ENCODE measurements around the gene TMEM121. TPM values are rescaled to one million over a fixed set of nuclear protein-coding genes. Genes with fewer than 3 reads are reported as not detected.

Gene TMEM121
- total and polyA plus RNA-seq, 2 of the 4 experiments (the other 2 are of a cell fraction), result 2.7 to 6.3 TPM

DNA sequence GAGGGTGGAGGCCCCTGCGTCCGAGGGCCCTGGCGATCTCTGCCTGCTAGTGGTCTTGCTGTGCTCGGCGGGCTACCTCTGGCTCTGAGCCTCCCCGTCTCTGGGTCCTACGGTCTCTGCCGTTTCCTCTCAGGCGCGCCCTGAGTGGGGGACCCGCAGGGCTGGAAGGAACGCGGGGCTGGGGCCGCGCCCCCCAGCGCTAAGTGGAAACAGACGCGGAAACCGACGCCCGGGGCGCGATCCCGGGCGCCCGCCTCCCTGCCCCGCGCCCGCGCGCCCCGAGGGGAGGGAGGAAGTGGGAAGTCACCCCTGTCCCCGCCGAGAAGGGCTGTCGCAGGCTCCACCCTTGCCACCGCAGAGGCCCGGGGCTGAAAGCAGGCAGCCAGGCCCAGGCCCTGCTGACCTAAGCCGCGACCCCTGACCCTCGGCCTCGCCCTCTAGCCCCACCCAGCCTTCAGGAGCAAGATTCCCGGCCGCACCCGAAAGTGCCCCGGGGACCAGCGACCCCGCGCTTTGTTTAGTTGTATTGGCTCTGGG, 38.9 kb upstream of the TMEM121 start:
- peaks cover 6% of the 10 kb centered on the region; the same call in 1 of the 2 replicates for H4K20me1 ChIP-seq (ENCODE audit: insufficient read depth, low read length)
- H3K4me3 ChIP-seq (ENCODE audit: insufficient read depth, low read depth, low read length), result no peak overlapping the region
- BruUV-seq (replicated peaks), result no TSS peak
- no peak overlapping the region for H2BK5ac ChIP-seq (ENCODE audit: low read depth, low read length, poor library complexity, severe bottlenecking)
- H3K4me2 ChIP-seq (ENCODE audit: low read depth, low read length), result no peak overlapping the region
- 22% methylated on average over 11 of the region's 48 CpGs; no CpG with 5 or more reads in 1 of the 2 experiments for whole genome bisulfite sequencing, 2 experiments (ENCODE audit: extremely low coverage in 2 of 2, insufficient read length in 1 of 2)
- H3K56ac ChIP-seq (ENCODE audit: extremely low read depth, insufficient read depth, low read length), result no peak overlapping the region
- H3K27me3 ChIP-seq (ENCODE audit: control insufficient read depth, insufficient read depth, low read length), result peaks cover 25% of the 10 kb centered on the region; the same call in 1 of the 2 replicates
- in situ Hi-C loops (cut with MboI; ENCODE audit: low sequenced_read_pairs) (no loop called here), dilution Hi-C loops (cut with HindIII; ENCODE audit: low sequenced_read_pairs, unreplicated experiment) (no loop called here), intact Hi-C loops (cut with micrococcal nuclease) (no loop called here)
- ChIA-PET CTCF (no interaction called here), POLR2A (ENCODE audit: unreplicated experiment) (no interaction called here)
- DNase-seq (no peak), ATAC-seq (ENCODE audit: low read depth) (no peak)
- H4K91ac ChIP-seq (ENCODE audit: insufficient read depth, low read depth, low read length), result no peak overlapping the region
- no peak overlapping the region for H4K8ac ChIP-seq (ENCODE audit: low read depth in 2 of 2, low read length in 2 of 2)
- no peak overlapping the region for H3K18ac ChIP-seq (ENCODE audit: low read depth, low read length)
- H2BK15ac ChIP-seq (ENCODE audit: low read depth, low read length), result no peak overlapping the region
- no peak overlapping the region for H3K23ac ChIP-seq (ENCODE audit: low read depth, low read length)
- no peaks in the 10 kb centered on the region for H3K36me3 ChIP-seq (ENCODE audit: control insufficient read depth, insufficient read depth, low read length)
- H2AK5ac ChIP-seq (ENCODE audit: low read depth, low read length), result no peak overlapping the region
- peaks cover 6% of the 10 kb centered on the region; the same call in 1 of the 2 replicates for H3K9me1 ChIP-seq (ENCODE audit: insufficient read depth, low read length)
- H3K27ac ChIP-seq (ENCODE audit: insufficient read depth, low read length), result no peak overlapping the region
- H2AFZ ChIP-seq (replicated peaks; ENCODE audit: low read length, poor library complexity), result no peak overlapping the region
- H2AK9ac ChIP-seq (replicated peaks; ENCODE audit: low read depth, low read length, poor library complexity), result no peak overlapping the region
- no peak overlapping the region for H3K4ac ChIP-seq (ENCODE audit: low read depth, low read length)
- no peaks in the 10 kb centered on the region for H3K9me3 ChIP-seq (ENCODE audit: control insufficient read depth, insufficient read depth, low read length)
- no peak overlapping the region for H4K5ac ChIP-seq (ENCODE audit: low read depth, low read length)
- H3K79me1 ChIP-seq (ENCODE audit: low read depth in 1 of 2, low read length in 2 of 2), result peaks cover 0 to 5% of the 10 kb centered on the region in 2 experiments; a peak in 1 of 4 replicates
- no peak overlapping the region for H2BK120ac ChIP-seq (ENCODE audit: low read depth, low read length)
- no peak overlapping the region for H3K9ac ChIP-seq (ENCODE audit: low read depth, low read length)
- H3K4me1 ChIP-seq (ENCODE audit: control insufficient read depth, insufficient read depth, low read length), result peaks cover 2% of the 10 kb centered on the region; the same call in 1 of the 2 replicates
- no peak for TF ChIP-seq MAZ (IDR thresholded peaks at IDR 0.05; ENCODE audit: borderline replicate concordance, low read depth, low read length)
- no peak for TF ChIP-seq FOS (IDR thresholded peaks at IDR 0.05; ENCODE audit: low read depth, low read length)
- TF ChIP-seq BHLHE40 (IDR thresholded peaks at IDR 0.05; ENCODE audit: low read depth, low read length), result no peak
- TF ChIP-seq MAFK (IDR thresholded peaks at IDR 0.05; ENCODE audit: low read depth, low read length), result no peak
- TF ChIP-seq NFE2L2 (IDR thresholded peaks at IDR 0.05; ENCODE audit: low read depth, low read length), result no peak
- no peak for TF ChIP-seq POLR2A (IDR thresholded peaks at IDR 0.05; ENCODE audit: low read depth, low read length)
- TF ChIP-seq RAD21 (IDR thresholded peaks at IDR 0.05; ENCODE audit: low read length), result no peak
- no peak for TF ChIP-seq SMC3 (IDR thresholded peaks at IDR 0.05; ENCODE audit: low read depth, low read length)
- no peak for TF ChIP-seq RFX5 (IDR thresholded peaks at IDR 0.05; ENCODE audit: low read depth, low read length)
- no peak for TF ChIP-seq MXI1 (IDR thresholded peaks at IDR 0.05; ENCODE audit: borderline replicate concordance, low read depth, low read length)
- no peak for TF ChIP-seq CEBPB (IDR thresholded peaks at IDR 0.05; ENCODE audit: low read depth, low read length)
- TF ChIP-seq, protein P1, sequence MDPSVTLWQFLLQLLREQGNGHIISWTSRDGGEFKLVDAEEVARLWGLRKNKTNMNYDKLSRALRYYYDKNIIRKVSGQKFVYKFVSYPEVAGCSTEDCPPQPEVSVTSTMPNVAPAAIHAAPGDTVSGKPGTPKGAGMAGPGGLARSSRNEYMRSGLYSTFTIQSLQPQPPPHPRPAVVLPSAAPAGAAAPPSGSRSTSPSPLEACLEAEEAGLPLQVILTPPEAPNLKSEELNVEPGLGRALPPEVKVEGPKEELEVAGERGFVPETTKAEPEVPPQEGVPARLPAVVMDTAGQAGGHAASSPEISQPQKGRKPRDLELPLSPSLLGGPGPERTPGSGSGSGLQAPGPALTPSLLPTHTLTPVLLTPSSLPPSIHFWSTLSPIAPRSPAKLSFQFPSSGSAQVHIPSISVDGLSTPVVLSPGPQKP (IDR thresholded peaks at IDR 0.05; ENCODE audit: borderline replicate concordance, low read depth, low read length), result no peak
- no peak for TF ChIP-seq RCOR1 (IDR thresholded peaks at IDR 0.05; ENCODE audit: insufficient replicate concordance, low read length)
- TF ChIP-seq, protein P2, sequence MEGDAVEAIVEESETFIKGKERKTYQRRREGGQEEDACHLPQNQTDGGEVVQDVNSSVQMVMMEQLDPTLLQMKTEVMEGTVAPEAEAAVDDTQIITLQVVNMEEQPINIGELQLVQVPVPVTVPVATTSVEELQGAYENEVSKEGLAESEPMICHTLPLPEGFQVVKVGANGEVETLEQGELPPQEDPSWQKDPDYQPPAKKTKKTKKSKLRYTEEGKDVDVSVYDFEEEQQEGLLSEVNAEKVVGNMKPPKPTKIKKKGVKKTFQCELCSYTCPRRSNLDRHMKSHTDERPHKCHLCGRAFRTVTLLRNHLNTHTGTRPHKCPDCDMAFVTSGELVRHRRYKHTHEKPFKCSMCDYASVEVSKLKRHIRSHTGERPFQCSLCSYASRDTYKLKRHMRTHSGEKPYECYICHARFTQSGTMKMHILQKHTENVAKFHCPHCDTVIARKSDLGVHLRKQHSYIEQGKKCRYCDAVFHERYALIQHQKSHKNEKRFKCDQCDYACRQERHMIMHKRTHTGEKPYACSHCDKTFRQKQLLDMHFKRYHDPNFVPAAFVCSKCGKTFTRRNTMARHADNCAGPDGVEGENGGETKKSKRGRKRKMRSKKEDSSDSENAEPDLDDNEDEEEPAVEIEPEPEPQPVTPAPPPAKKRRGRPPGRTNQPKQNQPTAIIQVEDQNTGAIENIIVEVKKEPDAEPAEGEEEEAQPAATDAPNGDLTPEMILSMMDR (conservative IDR thresholded peaks at IDR 0.05; ENCODE audit: low read depth, low read length), result no peak
- TF ChIP-seq, protein P3, sequence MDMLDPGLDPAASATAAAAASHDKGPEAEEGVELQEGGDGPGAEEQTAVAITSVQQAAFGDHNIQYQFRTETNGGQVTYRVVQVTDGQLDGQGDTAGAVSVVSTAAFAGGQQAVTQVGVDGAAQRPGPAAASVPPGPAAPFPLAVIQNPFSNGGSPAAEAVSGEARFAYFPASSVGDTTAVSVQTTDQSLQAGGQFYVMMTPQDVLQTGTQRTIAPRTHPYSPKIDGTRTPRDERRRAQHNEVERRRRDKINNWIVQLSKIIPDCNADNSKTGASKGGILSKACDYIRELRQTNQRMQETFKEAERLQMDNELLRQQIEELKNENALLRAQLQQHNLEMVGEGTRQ (IDR thresholded peaks at IDR 0.05; ENCODE audit: low read depth, low read length), result no peak
- no peak for TF ChIP-seq CHD1 (IDR thresholded peaks at IDR 0.05; ENCODE audit: low read depth, low read length)
- no peak overlapping the region for H3K14ac ChIP-seq (replicated peaks; ENCODE audit: low read depth, low read length)
- no peak overlapping the region for H2BK20ac ChIP-seq (ENCODE audit: low read depth, low read length)

Data from IMR-90 (cell line).